CD4-positive, alpha-beta T cell treated with Interferon alpha-2 for 1 hour (primary cell): ENCODE measurements around the gene APAF1.

ENCODE experiments used
- DNase-seq, 2 donors: peaks; one replicate each; pipeline ENCODE4 v3.0.0-alpha.2; 2020 to 2022

Gene APAF1

DNA sequence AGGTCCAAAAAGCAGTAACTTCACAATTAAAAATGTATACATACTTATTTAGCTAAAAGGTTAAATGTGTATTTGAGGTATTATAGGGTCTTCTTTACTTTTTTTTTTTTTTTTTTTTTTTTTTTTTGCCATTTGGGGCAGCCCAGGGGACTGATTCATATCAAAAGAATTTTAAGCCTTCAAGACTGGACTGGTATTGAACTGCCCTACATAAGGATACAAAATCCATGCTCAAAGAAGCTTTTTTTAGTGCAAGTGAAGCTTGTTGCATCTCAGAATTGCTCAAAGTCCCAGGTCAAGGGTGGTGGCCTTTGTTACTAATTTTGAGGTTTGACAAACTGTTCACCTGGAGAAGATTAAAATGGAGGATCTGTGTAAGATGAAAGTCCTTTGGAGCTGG is 124.0 kb downstream of the APAF1 start:
- no peak for DNase-seq

- DNase-seq, result no peak
These were observed 125.1 kb downstream of the APAF1 start for GRCh38 chr12:98770230-98770629.

GRCh38 chr12:98771811-98772752 is 127.0 kb downstream of the APAF1 start:
- no peak for DNase-seq

- no peak for DNase-seq
These were observed 127.7 kb downstream of the APAF1 start for GRCh38 chr12:98772818-98773217.

DNA sequence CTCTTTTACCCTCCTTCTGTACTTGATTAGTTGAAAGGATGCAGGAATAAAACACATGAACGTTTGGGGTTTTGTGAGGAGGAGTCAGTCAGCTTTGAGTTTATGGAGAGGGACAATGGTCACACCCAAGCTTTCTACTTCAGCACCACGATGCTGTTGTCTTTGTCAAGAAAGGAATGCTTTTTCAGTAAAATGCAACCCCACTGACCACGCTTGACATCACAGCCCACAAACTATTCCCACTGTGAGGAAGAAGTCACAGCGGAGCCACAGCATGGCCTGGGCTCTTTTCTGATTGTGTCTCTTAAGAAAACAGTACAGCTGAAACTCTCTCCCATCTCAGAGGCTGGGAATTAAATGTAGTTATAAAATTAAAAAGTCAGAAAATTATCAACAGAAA is 135.2 kb downstream of the APAF1 start:
- DNase-seq, result no peak

DNA sequence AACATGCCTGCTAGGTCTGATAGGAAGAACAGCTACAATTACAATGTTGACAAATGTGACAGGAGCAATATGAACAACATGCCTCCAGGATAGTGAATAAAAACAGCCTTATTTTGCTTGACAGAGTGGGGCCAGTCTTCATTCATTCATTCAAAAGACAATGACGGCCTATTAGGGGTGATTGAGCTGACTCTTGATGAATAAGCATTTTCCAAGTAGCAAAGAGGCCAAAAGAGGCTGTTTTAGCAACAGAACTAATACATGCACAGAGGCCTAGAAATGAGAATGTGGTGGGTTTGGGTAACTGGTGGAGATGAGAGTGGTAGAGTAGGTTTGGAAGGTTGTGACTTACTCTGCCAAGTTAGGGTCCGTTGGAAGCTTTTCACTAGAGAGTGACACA is 138.3 kb downstream of the APAF1 start:
- no peak for DNase-seq
